ENCODE results near the gene CLEC4A.
"Not testable (repeated sequence)": the region's sequence is repeated elsewhere in the genome, so short reads cannot be mapped to it uniquely, and the experiment has no call there.

GRCh38 chr12:8184206-8184605, 60.8 kb downstream of the CLEC4A start:
- not testable (repeated sequence) for TF ChIP-seq CTCF (conservative IDR thresholded peaks at IDR 0.05; ENCODE audit: low read length); EZH2phosphoT487 (IDR thresholded peaks at IDR 0.05; ENCODE audit: borderline replicate concordance)
